A673 (cell line): Measurements from ENCODE around the gene GIT2. TPM values are rescaled to one million over a fixed set of nuclear protein-coding genes. Genes with fewer than 3 reads are reported as not detected.

Experiments
- BruUV-seq: library from RNA; stranded (reverse); fragments of 400-500 nt; replicated peaks from 2 replicates; lab custom pipeline; 2021; lab: Mats Ljungman, UMichigan
- CTCF ChIA-PET: fragments of 300-600 bp; sonication (Branson Sonifier 250); formaldehyde crosslinking; loops from one replicate; lab custom pipeline; 2022; ENCODE audit warnings: antibody characterized with exemption; lab: Charles Lee
- POLR2A ChIA-PET: fragments of 300-600 bp; sonication (Branson Sonifier 250); formaldehyde crosslinking; loops from one replicate; lab custom pipeline; 2022; ENCODE audit warnings: antibody characterized with exemption; ENCODE audit not compliant: low non-redundant PET; lab: Charles Lee
- DNase-seq: peaks from one replicate; pipeline ENCODE4 v3.0.0-alpha.2; 2015; ENCODE audit warnings: low spot score
- H3K27ac ChIP-seq: fragments of 200-600 bp; sonication (generic); 2 replicates; pipeline ENCODE4 v1.5.1; 2016; ENCODE audit warnings: mixed run types, low read depth, mild to moderate bottlenecking, mixed read lengths, antibody characterized with exemption, low read length; ENCODE audit not compliant: poor library complexity, severe bottlenecking
- H3K27me3 ChIP-seq: fragments of 200-600 bp; sonication (generic); replicated peaks from 2 replicates; pipeline ENCODE4 v1.6.1; 2017; ENCODE audit warnings: mixed run types, low read depth, mild to moderate bottlenecking, mixed read lengths, antibody characterized with exemption, low read length; ENCODE audit not compliant: insufficient read depth, poor library complexity
- H3K36me3 ChIP-seq: fragments of 200-600 bp; sonication (generic); 2 replicates; pipeline ENCODE4 v1.6.1; 2016; ENCODE audit warnings: mixed run types, mild to moderate bottlenecking, mixed read lengths, antibody characterized with exemption, low read length; ENCODE audit not compliant: insufficient read depth, poor library complexity, severe bottlenecking
- H3K4me1 ChIP-seq: fragments of 200-600 bp; sonication (generic); 2 replicates; pipeline ENCODE4 v1.6.1; 2017; ENCODE audit warnings: mixed run types, mild to moderate bottlenecking, mixed read lengths, antibody characterized with exemption, low read length; ENCODE audit not compliant: insufficient read depth, poor library complexity, severe bottlenecking
- H3K4me3 ChIP-seq: fragments of 200-600 bp; sonication (generic); 2 replicates; pipeline ENCODE4 v1.5.1; 2016; ENCODE audit warnings: low read depth, mixed run types, mild to moderate bottlenecking, mixed read lengths, low read length; ENCODE audit not compliant: poor library complexity, severe bottlenecking
- H3K9me3 ChIP-seq: fragments of 200-600 bp; sonication (generic); 2 replicates; pipeline ENCODE4 v1.6.1; 2016; ENCODE audit warnings: mixed run types, low read depth, mild to moderate bottlenecking, mixed read lengths, antibody characterized with exemption, low read length; ENCODE audit not compliant: poor library complexity, severe bottlenecking
- EZH2 ChIP-seq: fragments of 200-600 bp; sonication (generic); IDR thresholded peaks from 2 replicates; pipeline ENCODE4 v1.6.1; 2017; ENCODE audit warnings: borderline replicate concordance, low read depth, mild to moderate bottlenecking, mixed read lengths, antibody characterized with exemption, low read length; ENCODE audit not compliant: poor library complexity, severe bottlenecking
- intact Hi-C: fragments of 100-400 bp; cut with micrococcal nuclease; formaldehyde crosslinking; loops from one replicate; pipeline ENCODE4 v1.10.0; 2022; ENCODE audit not compliant: unreplicated experiment
- total RNA-seq: library from RNA; stranded (reverse); gene quantifications from 2 replicates; pipeline ENCODE4 v1.2.3, GENCODE V29; 2021
- TF ChIP-seq, protein P1 (sequence below): fragments of 300-800, 200-600 bp; sonication (generic); conservative IDR thresholded peaks from 2 replicates; pipeline ENCODE4 v1.5.1; 2017; ENCODE audit warnings: low read depth, mild to moderate bottlenecking, antibody characterized with exemption, low read length, moderate library complexity, mixed read lengths

The GIT2 gene
- total RNA-seq, 1 experiment from 2014 or later = 48.1 TPM

DNA sequence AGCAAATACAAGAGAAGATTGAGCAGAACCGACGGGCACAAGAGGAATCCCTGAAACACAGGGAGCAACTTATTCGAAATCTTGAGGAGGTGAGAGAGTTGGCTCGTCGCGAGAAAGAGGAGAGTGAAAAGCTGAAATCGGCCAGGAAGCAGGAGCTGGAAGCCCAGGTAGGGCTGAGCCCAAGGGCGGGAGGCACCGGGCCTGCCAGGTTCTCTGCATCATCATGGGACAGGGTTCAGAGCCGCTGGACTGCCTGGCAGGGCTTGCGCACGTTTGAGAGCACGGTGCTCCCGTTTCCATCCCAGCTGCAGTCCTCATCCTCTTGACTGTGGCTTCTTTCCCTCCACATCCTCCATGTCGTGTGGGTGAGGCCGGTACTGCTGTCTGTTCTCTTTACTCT lies 81.7 kb downstream of the GIT2 start:
- Histone ChIP-seq H3K27me3 (no peaks in the 10 kb centered on the region), H3K36me3 (peaks cover 44% of the 10 kb centered on the region), H3K4me3 (no peak overlapping the region), H3K4me1 (no peaks in the 10 kb centered on the region), H3K27ac (no peak overlapping the region), H3K9me3 (no peaks in the 10 kb centered on the region)
- POLR2A ChIA-PET = interaction anchor here (0.6 kb wide), 1 partner anchor 297 kb away, joined by 6 read pairs; no protein-coding TSS in a partner anchor
- TF ChIP-seq EZH2 = no peak
- TF ChIP-seq, protein P1, sequence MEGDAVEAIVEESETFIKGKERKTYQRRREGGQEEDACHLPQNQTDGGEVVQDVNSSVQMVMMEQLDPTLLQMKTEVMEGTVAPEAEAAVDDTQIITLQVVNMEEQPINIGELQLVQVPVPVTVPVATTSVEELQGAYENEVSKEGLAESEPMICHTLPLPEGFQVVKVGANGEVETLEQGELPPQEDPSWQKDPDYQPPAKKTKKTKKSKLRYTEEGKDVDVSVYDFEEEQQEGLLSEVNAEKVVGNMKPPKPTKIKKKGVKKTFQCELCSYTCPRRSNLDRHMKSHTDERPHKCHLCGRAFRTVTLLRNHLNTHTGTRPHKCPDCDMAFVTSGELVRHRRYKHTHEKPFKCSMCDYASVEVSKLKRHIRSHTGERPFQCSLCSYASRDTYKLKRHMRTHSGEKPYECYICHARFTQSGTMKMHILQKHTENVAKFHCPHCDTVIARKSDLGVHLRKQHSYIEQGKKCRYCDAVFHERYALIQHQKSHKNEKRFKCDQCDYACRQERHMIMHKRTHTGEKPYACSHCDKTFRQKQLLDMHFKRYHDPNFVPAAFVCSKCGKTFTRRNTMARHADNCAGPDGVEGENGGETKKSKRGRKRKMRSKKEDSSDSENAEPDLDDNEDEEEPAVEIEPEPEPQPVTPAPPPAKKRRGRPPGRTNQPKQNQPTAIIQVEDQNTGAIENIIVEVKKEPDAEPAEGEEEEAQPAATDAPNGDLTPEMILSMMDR = no peak
- no peak for DNase-seq
- CTCF ChIA-PET = no interaction called here
- intact Hi-C loops = no loop called here
- no TSS peak for BruUV-seq

DNA sequence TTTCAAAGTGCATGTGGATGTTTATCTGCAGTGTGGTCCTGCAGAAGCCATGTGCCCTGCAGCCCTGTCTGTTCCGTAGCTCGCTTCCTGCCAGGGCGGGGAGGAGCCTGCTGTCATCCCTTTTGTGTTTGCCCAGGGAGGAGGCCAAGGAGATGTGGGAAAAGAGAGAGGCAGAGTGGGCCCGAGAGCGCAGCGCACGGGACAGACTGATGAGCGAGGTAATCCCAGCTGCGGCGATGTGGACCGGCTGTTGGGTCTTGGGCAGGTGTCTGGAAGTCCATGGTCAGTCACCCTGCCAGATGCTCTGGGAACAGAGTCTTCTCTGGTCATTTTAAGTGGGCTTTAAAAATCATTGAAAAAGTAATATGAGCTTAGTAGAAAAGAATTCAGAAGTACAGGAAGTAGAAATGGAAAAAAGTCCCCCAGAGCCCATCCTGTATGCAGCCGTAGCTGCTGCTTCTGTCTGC lies 83.3 kb downstream of the GIT2 start:
- ChIA-PET POLR2A (no interaction called here), CTCF (no interaction called here)
- intact Hi-C loops = no loop called here
- no peak overlapping the region for H3K4me3 ChIP-seq
- H3K27ac ChIP-seq = no peak overlapping the region
- DNase-seq = no peak
- H3K36me3 ChIP-seq = peaks cover 42% of the 10 kb centered on the region
- TF ChIP-seq EZH2 = no peak
- TF ChIP-seq, protein P1 = no peak
- H3K9me3 ChIP-seq = no peaks in the 10 kb centered on the region
- no peaks in the 10 kb centered on the region for H3K27me3 ChIP-seq
- no peaks in the 10 kb centered on the region for H3K4me1 ChIP-seq
- no TSS peak for BruUV-seq

DNA sequence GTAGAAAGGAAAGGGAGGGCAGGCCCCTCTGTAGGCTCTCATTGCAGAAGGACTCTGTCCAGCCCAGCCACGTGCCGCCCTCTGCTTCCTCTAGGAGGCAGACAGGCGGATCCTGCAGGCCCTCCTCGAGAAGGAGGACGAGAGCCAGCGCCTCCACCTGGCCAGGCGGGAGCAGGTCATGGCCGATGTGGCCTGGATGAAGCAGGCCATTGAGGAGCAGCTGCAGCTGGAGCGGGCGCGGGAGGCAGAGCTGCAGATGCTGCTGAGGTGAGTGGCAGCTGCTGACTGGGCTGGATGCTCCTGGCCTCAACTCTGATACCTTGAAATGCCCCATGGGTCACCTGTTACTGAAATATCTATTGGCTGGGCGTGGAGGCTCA lies 85.2 kb downstream of the GIT2 start:
- peak; percentile 45 for DNase-seq
- H3K36me3 ChIP-seq = peaks cover 40% of the 10 kb centered on the region

More for the DNA sequence above, 85.2 kb downstream of the GIT2 start:
- intact Hi-C loops = no loop called here
- Histone ChIP-seq H3K27ac (no peak overlapping the region), H3K9me3 (no peaks in the 10 kb centered on the region), H3K4me3 (no peak overlapping the region), H3K4me1 (no peaks in the 10 kb centered on the region), H3K27me3 (no peaks in the 10 kb centered on the region)
- no TSS peak for BruUV-seq
- POLR2A ChIA-PET = no interaction called here
- CTCF ChIA-PET = no interaction called here
- no peak for TF ChIP-seq EZH2
- TF ChIP-seq, protein P1 = peak; percentile 42; the same call in 1 of the 2 replicates
